GM19455 (cell line): Measurements from ENCODE around the gene SDC3.
A peak's percentile ranks its signal among the peaks of the same experiment; 100 is the strongest.

Experiments used
- ATAC-seq: cut with Tn5 transposase; IDR thresholded peaks from one replicate; pipeline ENCODE4 v1.9.1; 2021; ENCODE audit not compliant: unreplicated experiment

Gene SDC3

GRCh38 chr1:30823969-30824735 is 84.4 kb downstream of the SDC3 start:
- peak; percentile 92 for ATAC-seq

GRCh38 chr1:30823627-30823968 is 85.0 kb downstream of the SDC3 start:
- no peak for ATAC-seq

DNA sequence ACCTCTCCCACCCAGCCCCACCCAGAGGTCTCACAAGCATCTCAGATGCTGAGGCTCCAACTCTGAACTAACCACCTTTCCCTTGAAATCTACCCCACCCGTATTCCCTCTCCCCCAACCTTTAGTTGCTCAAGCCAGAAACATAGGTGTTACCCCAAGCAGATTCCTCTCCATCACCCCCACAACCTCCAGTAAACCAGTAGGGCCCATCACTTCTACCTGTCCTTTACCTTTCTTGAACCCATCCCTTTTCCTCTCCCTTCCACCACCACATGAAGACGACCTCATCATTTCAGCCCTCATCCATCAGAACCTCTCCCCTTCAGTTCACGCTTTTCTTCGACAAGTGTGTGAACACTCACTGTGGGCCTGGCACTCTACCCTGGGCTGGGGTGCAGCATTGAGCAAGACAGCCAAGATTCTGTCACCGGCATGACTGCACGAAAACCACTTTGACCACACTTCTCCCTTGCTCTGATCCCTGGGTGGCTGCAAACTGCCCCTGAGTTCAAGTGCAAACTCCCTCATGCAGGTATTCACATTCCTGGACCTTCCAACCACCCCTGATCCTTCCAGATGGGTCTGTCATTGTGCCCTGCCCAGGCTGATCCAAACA is 85.5 kb downstream of the SDC3 start:
- ATAC-seq, result no peak

- ATAC-seq, result no peak
Observed at GRCh38 chr1:30822006-30822405, 86.6 kb downstream of the SDC3 start.

DNA sequence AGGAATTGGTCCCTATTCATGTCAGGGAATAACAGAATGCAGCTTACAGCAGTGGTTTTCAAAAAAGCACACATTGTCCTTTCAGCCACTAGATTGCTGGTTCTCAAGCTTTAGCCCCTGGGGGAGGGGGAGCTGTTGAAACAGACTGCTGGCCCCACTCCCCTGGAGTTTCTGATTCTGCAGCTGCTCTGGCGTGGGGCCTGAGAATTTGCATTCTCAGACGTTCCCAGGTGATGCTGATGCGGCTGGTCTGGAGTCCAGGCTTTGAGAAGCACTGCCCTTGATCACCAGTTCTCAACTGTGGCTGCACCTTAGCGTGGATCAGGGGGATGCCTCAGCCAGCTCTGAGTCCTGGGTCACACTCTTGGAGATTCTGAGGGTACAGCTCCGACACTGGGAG is 88.3 kb downstream of the SDC3 start:
- no peak for ATAC-seq
